Measurements from ENCODE around the gene ADGRV1. TPM values are rescaled to one million over a fixed set of nuclear protein-coding genes. Genes with fewer than 3 reads are reported as not detected.

The ADGRV1 gene
- total RNA-seq, 1 donor from 2014 or later: 0.13 TPM

- intact Hi-C loops (cut with micrococcal nuclease): no loop called here
- ATAC-seq (ENCODE audit: low read depth): no peak
- CTCF ChIA-PET: no interaction called here
- H3K4me3 Mint-ChIP-seq: no peak overlapping the region
- H3K36me3 Mint-ChIP-seq (ENCODE audit: low read depth): no peaks in the 10 kb centered on the region
- H3K27ac Mint-ChIP-seq: no peak overlapping the region
- no peaks in the 10 kb centered on the region for H3K4me1 Mint-ChIP-seq
- DNase-seq: no peak
- POLR2A ChIA-PET: no interaction called here
- no peaks in the 10 kb centered on the region for H3K27me3 Mint-ChIP-seq
- TF ChIP-seq CTCF (IDR thresholded peaks at IDR 0.05): no peak
- H3K9me3 Mint-ChIP-seq: no peaks in the 10 kb centered on the region
Observed at GRCh38 chr5:91123291-91123690, 564.7 kb downstream of the ADGRV1 start.

GRCh38 chr5:91123901-91124300, 565.3 kb downstream of the ADGRV1 start:
- no peak overlapping the region for H3K27ac Mint-ChIP-seq
- no peaks in the 10 kb centered on the region for H3K9me3 Mint-ChIP-seq
- H3K27me3 Mint-ChIP-seq: no peaks in the 10 kb centered on the region
- H3K4me1 Mint-ChIP-seq: no peaks in the 10 kb centered on the region
- POLR2A ChIA-PET: no interaction called here
- no peaks in the 10 kb centered on the region for H3K36me3 Mint-ChIP-seq (ENCODE audit: low read depth)
- CTCF ChIA-PET: no interaction called here
- no peak for TF ChIP-seq CTCF (IDR thresholded peaks at IDR 0.05)
- no peak overlapping the region for H3K4me3 Mint-ChIP-seq
- DNase-seq (no peak), ATAC-seq (ENCODE audit: low read depth) (no peak)
- intact Hi-C loops (cut with micrococcal nuclease): no loop called here

- Mint-ChIP-seq H3K36me3 (ENCODE audit: low read depth) (no peaks in the 10 kb centered on the region), H3K27me3 (no peaks in the 10 kb centered on the region), H3K4me3 (no peak overlapping the region), H3K9me3 (no peaks in the 10 kb centered on the region), H3K4me1 (no peaks in the 10 kb centered on the region), H3K27ac (no peak overlapping the region)
- CTCF ChIA-PET: no interaction called here
- POLR2A ChIA-PET: no interaction called here
- DNase-seq (no peak), ATAC-seq (ENCODE audit: low read depth) (no peak)
- TF ChIP-seq CTCF (IDR thresholded peaks at IDR 0.05): no peak
- intact Hi-C loops (cut with micrococcal nuclease): no loop called here
Observed at GRCh38 chr5:91125916-91126315, 567.3 kb downstream of the ADGRV1 start.

GRCh38 chr5:91126448-91126847, 567.9 kb downstream of the ADGRV1 start:
- peaks cover under 1% of the 10 kb centered on the region for H3K27me3 Mint-ChIP-seq
- ChIA-PET CTCF (no interaction called here), POLR2A (no interaction called here)
- no peaks in the 10 kb centered on the region for H3K4me1 Mint-ChIP-seq
- no peak for ATAC-seq (ENCODE audit: low read depth)
- H3K9me3 Mint-ChIP-seq: no peaks in the 10 kb centered on the region
- H3K4me3 Mint-ChIP-seq: no peak overlapping the region
- intact Hi-C loops (cut with micrococcal nuclease): no loop called here
- DNase-seq: no peak
- H3K27ac Mint-ChIP-seq: no peak overlapping the region
- TF ChIP-seq CTCF (IDR thresholded peaks at IDR 0.05): no peak
- no peaks in the 10 kb centered on the region for H3K36me3 Mint-ChIP-seq (ENCODE audit: low read depth)

- no peaks in the 10 kb centered on the region for H3K36me3 Mint-ChIP-seq (ENCODE audit: low read depth)
Observed at GRCh38 chr5:91126888-91127287, 568.3 kb downstream of the ADGRV1 start.

More at GRCh38 chr5:91126888-91127287, 568.3 kb downstream of the ADGRV1 start:
- DNase-seq (no peak), ATAC-seq (ENCODE audit: low read depth) (no peak)
- intact Hi-C loops (cut with micrococcal nuclease): no loop called here
- Mint-ChIP-seq H3K4me1 (no peaks in the 10 kb centered on the region), H3K27me3 (peaks cover 5% of the 10 kb centered on the region), H3K4me3 (no peak overlapping the region), H3K27ac (no peak overlapping the region), H3K9me3 (no peaks in the 10 kb centered on the region)
- no peak for TF ChIP-seq CTCF (IDR thresholded peaks at IDR 0.05)
- CTCF ChIA-PET: no interaction called here
- POLR2A ChIA-PET: no interaction called here

Measured in activated B cell treated with CpG ODN at 0.5 μM for 24 hours (primary cell).